Effector memory CD8-positive, alpha-beta T cell (primary cell): ENCODE results near the gene BBS4.
"Not testable (repeated sequence)": the region's sequence is repeated elsewhere in the genome, so short reads cannot be mapped to it uniquely, and the experiment has no call there.

Experiments
- ATAC-seq: fragments of 150-1000 bp; cut with Tn5 transposase; replicated peaks from 2 replicates; pipeline ENCODE4 v1.10.0; 2021; ENCODE audit warnings: mild to moderate bottlenecking, moderate library complexity
- DNase-seq, 3 experiments: peaks; one replicate each; pipeline ENCODE4 v3.0.0; 2021
- H3K27ac Mint-ChIP-seq, 2 donors: one replicate each; pipeline ENCODE4 v1.8.0; 2022; ENCODE audit warnings: mild to moderate bottlenecking in 2 of 2, mixed read lengths in 2 of 2, moderate library complexity in 2 of 2
- H3K27me3 Mint-ChIP-seq, 2 donors: one replicate each; pipeline ENCODE4 v1.8.0; 2022; ENCODE audit warnings: mixed read lengths in 2 of 2
- H3K36me3 Mint-ChIP-seq: one replicate; pipeline ENCODE4 v1.8.0; 2022; ENCODE audit warnings: mild to moderate bottlenecking, moderate library complexity, mixed read lengths; ENCODE audit not compliant: insufficient read depth
- H3K4me1 Mint-ChIP-seq, 2 donors: one replicate each; pipeline ENCODE4 v1.8.0; 2022; ENCODE audit warnings: low read depth in 2 of 2, mixed read lengths in 2 of 2
- H3K4me3 Mint-ChIP-seq, 2 donors: one replicate each; pipeline ENCODE4 v1.8.0; 2022; ENCODE audit warnings: mild to moderate bottlenecking in 2 of 2, mixed read lengths in 2 of 2, moderate library complexity in 2 of 2
- H3K9me3 Mint-ChIP-seq, 2 donors: one replicate each; pipeline ENCODE4 v1.8.0; 2022; ENCODE audit warnings: mixed read lengths in 2 of 2

The BBS4 gene

DNA sequence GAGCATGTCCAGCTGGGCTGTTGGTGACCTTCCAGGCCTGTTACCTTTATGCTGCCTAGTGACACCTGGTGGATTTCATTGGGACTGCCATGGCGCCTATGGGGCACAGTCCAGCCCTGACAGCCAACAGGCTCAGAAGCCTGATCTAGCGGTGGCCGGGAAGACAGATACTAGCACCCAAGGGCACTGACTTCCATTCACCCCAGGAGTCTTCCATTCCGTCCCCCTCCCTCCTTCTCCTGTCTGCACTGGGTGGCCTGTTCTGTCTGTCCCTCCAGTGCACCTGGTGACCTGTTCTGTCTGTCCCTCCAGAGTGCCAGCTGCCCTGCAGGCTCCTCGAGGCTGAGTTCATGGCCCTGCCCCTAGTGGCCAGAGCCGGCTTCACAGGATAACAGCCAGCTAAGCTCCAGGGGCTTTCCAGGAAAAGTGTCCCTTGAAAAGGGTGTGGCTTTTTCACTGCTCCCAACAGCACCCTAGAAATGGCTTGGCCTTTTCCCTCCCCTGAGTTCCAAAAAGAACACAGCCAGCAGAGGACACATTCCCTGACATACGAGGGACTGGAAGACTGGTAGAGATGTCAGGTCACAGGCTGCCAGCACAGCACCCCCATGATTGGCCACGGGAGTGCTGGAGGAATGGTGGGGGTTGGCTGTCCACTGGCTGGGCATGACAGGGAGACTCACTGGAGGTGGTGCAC lies 15.2 kb upstream of the BBS4 start:
- not testable (repeated sequence) for H3K9me3 Mint-ChIP-seq, H3K4me1 Mint-ChIP-seq, H3K36me3 Mint-ChIP-seq
- peak; percentile 65 to 80 (median 66) for DNase-seq
- ATAC-seq, result peak; percentile 94
- Mint-ChIP-seq H3K27ac (peak overlapping the region in 1 of 2 donors; percentile 30), H3K27me3 (peaks cover 10 to 19% of the 10 kb centered on the region in 2 donors), H3K4me3 (peak overlapping the region; percentile 57 to 65)

DNA sequence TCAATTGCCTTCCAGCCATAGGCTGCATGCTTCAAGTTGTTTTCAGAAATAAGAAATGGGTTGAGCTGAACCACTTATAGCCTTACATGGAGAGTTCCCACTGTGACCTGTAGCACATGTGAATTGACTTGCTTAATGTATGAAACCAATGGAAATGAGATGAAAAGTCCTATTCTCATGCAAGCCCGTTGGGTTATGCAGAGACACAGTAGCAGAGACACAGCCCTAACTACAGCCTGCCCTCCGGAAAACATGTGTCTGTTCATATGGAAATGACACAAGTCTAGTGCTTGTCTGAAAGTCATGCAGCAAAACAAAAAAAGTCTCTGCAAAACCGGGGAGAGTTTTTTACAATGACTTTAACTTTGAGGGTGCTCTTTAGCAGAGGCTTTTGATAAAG lies 14.5 kb upstream of the BBS4 start:
- H3K4me3 Mint-ChIP-seq, result no peak overlapping the region
- no peak for ATAC-seq

DNA sequence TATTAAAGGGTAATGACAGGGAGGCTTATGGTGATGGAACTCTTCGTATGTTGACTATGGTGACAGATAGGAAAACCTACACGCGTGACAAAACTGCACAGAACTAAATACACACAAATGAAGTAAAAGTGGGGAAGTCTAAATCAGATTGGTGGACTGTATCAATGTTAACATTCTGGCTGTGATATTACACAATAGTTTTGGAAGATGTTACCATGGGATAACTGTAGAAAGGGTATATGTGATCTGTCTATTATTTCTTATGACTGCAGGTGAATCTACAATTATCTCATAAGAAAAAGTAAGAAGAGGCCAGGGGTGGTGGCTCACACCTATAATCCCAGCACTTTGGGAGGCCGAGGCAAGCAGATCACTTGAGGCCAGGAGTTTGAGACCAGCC lies 9.2 kb upstream of the BBS4 start:
- Mint-ChIP-seq H3K36me3 (no peaks in the 10 kb centered on the region), H3K27ac (no peak overlapping the region), H3K27me3 (peaks cover 28 to 40% of the 10 kb centered on the region in 2 donors), H3K9me3 (no peaks in the 10 kb centered on the region), H3K4me3 (no peak overlapping the region), H3K4me1 (no peaks in the 10 kb centered on the region)
- DNase-seq, result no peak
- ATAC-seq, result no peak

More for the DNA sequence above, 14.5 kb upstream of the BBS4 start:
- DNase-seq, result no peak
- H3K27me3 Mint-ChIP-seq, result peaks cover 13 to 26% of the 10 kb centered on the region in 2 donors
- H3K9me3 Mint-ChIP-seq, result no peaks in the 10 kb centered on the region
- H3K27ac Mint-ChIP-seq, result peak overlapping the region in 1 of 2 donors; percentile 30
- peaks cover 4 to 6% of the 10 kb centered on the region in 2 donors for H3K4me1 Mint-ChIP-seq
- no peaks in the 10 kb centered on the region for H3K36me3 Mint-ChIP-seq

DNA sequence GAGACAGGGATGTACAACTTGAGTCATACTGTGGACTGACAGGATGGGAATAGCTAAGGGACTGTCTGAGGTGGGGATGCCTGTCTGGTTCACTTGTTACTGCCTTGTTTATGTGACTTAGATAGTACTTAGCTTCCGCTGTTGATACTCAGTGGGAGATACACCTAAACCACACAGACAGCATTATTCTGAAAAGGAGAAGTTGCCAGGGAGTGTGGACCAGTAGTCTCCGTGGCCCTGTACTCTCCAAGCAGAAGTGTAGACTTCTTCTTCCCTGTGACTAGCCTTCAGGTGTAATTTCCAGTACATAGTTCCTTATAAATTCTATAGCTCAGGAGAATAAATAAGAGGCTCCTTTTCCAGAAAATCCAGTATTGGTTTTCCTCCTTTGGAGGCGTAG lies 5.1 kb upstream of the BBS4 start:
- H3K9me3 Mint-ChIP-seq, result no peaks in the 10 kb centered on the region
- no peak overlapping the region for H3K4me3 Mint-ChIP-seq
- ATAC-seq, result no peak
- H3K36me3 Mint-ChIP-seq, result peaks cover 2% of the 10 kb centered on the region
- no peak for DNase-seq
- H3K27ac Mint-ChIP-seq, result no peak overlapping the region
- peaks cover 2 to 9% of the 10 kb centered on the region in 2 donors for H3K4me1 Mint-ChIP-seq
- peaks cover 23 to 30% of the 10 kb centered on the region in 2 donors for H3K27me3 Mint-ChIP-seq

DNA sequence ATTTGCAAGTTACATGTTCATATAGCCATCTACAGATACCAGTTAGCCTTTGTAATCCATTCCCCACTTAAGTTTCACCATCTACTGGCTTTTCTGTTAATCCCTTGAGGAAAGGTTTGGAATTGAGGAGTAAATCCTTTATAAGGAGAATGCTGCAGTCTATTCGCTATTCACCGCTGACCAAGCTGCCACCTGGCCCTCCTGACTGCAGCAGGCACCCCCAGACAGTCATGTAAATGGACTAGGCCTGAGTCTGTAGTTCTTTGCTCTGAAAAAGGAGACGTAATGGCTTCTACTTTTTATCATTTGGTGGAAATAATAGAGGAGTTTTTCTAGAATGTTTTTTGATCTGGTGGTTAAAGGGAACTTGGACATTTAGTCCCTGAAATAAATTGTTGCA lies 3.2 kb upstream of the BBS4 start:
- Mint-ChIP-seq H3K27ac (no peak overlapping the region), H3K27me3 (peaks cover 12 to 13% of the 10 kb centered on the region in 2 donors), H3K4me1 (peaks cover 8 to 14% of the 10 kb centered on the region in 2 donors), H3K9me3 (no peaks in the 10 kb centered on the region), H3K36me3 (peaks cover 8% of the 10 kb centered on the region), H3K4me3 (no peak overlapping the region)
- DNase-seq (no peak), ATAC-seq (no peak)

DNA sequence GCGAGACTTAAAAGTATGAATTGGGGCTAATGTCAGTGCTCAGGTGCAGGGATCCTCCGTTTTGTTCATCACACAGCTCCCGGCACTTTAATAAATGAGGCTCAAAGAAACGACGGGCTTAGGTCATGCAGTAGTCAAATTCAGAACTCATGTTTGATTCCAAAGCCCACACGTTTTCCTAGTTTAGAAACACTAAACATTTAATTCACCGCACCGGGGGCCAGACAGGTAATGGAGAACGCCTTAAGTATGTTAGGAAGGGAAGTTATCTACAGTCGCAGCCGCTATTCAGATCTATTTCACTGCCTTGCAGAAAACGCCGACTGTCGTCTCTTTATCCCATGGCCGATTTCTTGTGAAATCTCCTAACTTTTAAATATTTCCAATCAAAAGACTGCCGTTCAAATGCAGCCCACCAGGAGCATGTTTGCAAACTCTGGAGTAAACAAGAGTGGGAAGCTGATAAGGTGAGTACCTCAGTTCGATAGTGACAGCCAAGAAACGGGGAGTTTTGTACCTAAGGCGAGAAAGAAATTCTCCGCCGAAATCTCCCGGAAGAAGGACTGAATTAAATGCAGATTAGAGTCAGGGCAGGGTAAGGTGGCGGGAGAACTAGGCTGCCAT lies 594 bp upstream of the BBS4 start:
- H3K27me3 Mint-ChIP-seq, result no peaks in the 10 kb centered on the region
- DNase-seq, result no peak
- no peak for ATAC-seq
- H3K27ac Mint-ChIP-seq, result peak overlapping the region; percentile 95 to 99
- peaks cover 8 to 14% of the 10 kb centered on the region in 2 donors for H3K4me1 Mint-ChIP-seq
- peak overlapping the region; percentile 96 to 97 for H3K4me3 Mint-ChIP-seq
- H3K36me3 Mint-ChIP-seq, result peaks cover 8% of the 10 kb centered on the region
- H3K9me3 Mint-ChIP-seq, result no peaks in the 10 kb centered on the region

DNA sequence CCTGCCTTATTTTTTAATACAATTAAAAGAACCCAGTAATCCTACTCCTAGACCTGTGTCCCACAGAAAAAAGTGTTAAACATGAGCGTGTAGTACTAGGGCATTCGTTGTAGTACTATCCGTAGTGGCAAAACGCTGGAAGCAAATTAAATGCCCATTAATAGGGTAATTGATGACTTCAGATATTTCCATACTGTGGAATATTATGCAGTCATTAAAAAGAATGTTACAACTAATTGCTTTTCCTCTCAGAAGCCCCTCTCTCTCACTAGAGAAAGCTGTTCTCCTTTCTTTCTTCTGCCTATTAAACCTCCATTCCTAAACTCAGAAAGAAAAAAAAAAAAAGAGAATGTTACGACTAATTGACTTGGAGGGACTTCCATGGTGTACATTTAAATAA lies 2.7 kb downstream of the BBS4 start:
- Mint-ChIP-seq H3K9me3 (no peaks in the 10 kb centered on the region), H3K27me3 (no peaks in the 10 kb centered on the region), H3K4me1 (peaks cover 11 to 14% of the 10 kb centered on the region in 2 donors), H3K36me3 (peaks cover 8% of the 10 kb centered on the region), H3K27ac (peak overlapping the region in 1 of 2 donors; percentile 59), H3K4me3 (no peak overlapping the region)
- ATAC-seq (no peak), DNase-seq (no peak)

DNA sequence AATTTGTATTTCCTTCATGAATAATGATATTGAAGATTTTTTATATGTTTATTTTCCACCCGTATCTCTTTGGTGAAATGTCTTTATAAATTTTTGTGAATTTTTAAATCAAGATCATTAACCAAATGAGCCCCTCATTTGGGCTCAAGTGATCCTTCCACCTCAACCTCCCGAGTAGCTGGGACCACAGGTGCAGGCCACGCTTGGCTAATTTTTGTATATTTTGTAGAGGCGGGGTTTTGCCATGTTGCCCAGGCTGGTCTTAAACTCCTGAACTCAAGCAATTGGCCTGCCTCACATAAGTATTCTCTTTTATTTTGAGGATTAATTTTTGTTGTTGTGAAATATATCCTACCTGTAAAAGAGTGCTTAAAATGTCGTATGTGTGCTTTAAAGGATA lies 4.9 kb downstream of the BBS4 start:
- H3K4me1 Mint-ChIP-seq, result peaks cover 10 to 14% of the 10 kb centered on the region in 2 donors
- H3K9me3 Mint-ChIP-seq, result no peaks in the 10 kb centered on the region
- no peaks in the 10 kb centered on the region for H3K27me3 Mint-ChIP-seq
- peaks cover 11% of the 10 kb centered on the region for H3K36me3 Mint-ChIP-seq
- no peak overlapping the region for H3K4me3 Mint-ChIP-seq
- DNase-seq (no peak), ATAC-seq (no peak)
- no peak overlapping the region for H3K27ac Mint-ChIP-seq

DNA sequence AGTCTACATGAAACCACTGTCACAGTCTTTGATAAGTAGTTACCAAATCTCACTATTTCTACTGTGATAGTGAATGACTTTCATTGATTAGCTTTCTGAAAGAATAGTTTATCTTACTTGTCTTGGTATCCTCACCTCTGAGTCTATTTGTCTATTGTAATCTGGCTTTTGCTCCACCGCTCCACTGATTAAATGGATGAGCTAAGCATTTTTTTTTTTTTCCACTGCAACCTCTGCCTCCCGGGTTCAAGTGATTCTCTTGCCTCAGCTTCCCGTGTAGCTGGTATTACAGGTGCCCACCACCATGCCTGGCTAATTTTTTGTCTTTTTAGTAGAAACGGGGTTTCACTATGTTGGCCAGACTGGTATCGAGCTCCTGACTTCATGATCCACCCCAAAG lies 12.9 kb downstream of the BBS4 start:
- no peak overlapping the region for H3K27ac Mint-ChIP-seq
- no peak overlapping the region for H3K4me3 Mint-ChIP-seq
- no peaks in the 10 kb centered on the region for H3K27me3 Mint-ChIP-seq
- H3K4me1 Mint-ChIP-seq, result peaks cover 7% of the 10 kb centered on the region in 2 donors
- ATAC-seq, result no peak
- no peak for DNase-seq
- H3K36me3 Mint-ChIP-seq, result peaks cover 3% of the 10 kb centered on the region
- H3K9me3 Mint-ChIP-seq, result no peaks in the 10 kb centered on the region

DNA sequence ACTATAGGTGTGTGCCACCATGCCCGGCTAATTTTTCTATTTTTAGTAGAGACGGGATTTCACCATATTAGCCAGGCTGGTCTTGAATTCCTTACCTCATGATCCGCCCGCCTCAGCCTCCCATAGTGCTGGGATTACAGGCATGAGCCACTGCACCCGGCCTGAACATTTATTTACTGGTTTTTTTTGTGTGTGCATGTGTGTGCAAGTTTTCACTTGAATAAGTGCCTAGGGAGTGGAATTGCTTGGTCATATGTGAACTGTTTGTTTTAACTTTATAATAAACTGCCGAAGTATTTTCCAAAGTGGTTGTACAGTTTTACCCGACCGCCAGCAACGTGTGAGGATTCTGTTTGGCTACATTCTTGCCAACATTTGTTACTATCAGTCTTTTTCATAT lies 14.1 kb downstream of the BBS4 start:
- Mint-ChIP-seq H3K36me3 (no peaks in the 10 kb centered on the region), H3K27me3 (no peaks in the 10 kb centered on the region), H3K4me3 (no peak overlapping the region), H3K9me3 (no peaks in the 10 kb centered on the region), H3K4me1 (peaks cover 5 to 7% of the 10 kb centered on the region in 2 donors), H3K27ac (no peak overlapping the region)
- DNase-seq, result no peak
- no peak for ATAC-seq

DNA sequence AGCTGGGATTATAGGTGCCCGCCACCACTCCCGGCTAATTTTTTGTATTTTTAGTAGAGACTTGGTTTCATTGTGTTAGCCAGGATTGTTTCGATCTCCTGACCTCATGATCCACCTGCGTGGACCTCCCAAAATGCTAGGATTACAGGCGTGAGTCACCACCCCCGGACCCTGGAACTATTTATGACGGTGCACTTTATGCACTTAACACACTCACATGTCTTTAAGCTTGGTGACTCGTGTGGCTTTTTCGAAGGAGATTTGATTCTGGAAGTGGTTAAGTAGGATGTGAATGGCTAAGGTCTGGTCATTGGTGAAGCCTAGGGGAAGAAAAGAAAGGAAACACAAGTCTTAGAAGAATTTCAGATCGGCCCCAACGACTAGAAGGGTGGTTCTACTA lies 20.3 kb downstream of the BBS4 start:
- no peak for ATAC-seq
- Mint-ChIP-seq H3K4me1 (no peaks in the 10 kb centered on the region), H3K4me3 (no peak overlapping the region), H3K27ac (peak overlapping the region in 1 of 2 donors; percentile 29), H3K36me3 (peaks cover 8% of the 10 kb centered on the region), H3K27me3 (no peaks in the 10 kb centered on the region), H3K9me3 (no peaks in the 10 kb centered on the region)
- DNase-seq, result no peak

DNA sequence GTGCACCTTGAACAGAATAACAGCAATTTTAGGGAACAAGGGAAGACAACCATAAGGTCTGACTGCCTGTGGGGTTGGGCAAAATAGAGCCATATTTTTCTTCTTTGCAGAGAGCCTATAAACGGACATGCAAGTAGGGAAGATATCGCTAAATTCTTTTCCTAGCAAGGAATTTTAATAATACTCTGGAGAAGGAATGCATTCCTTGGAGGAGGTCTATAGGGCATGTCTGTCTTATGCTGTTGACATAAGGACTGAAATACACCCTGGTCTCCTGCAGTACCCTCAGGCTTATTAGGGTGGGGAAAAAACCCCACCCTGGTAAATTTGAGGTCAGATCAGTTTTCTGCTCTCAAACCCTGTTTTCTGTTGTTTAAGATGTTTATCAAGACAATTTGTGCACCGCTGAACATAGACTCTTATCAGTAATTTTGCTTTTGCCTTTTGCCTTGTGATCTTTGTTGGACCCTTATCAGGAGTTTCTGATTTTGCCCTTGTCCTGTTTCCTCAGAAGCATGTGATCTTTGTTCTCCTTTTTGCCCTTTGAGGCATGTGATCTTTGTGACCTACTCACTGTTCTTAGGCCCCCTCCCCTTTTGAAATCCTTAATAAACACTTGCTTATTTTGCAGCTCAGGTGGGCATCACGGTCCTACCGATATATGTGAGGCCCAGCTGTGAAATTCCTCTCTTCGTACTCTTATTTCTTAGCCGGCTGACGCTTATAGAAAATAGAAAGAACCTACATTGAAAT lies 22.7 kb downstream of the BBS4 start:
- not testable (repeated sequence) for H3K36me3 Mint-ChIP-seq, ATAC-seq, H3K27me3 Mint-ChIP-seq, H3K4me1 Mint-ChIP-seq, H3K4me3 Mint-ChIP-seq, H3K27ac Mint-ChIP-seq, DNase-seq, H3K9me3 Mint-ChIP-seq

DNA sequence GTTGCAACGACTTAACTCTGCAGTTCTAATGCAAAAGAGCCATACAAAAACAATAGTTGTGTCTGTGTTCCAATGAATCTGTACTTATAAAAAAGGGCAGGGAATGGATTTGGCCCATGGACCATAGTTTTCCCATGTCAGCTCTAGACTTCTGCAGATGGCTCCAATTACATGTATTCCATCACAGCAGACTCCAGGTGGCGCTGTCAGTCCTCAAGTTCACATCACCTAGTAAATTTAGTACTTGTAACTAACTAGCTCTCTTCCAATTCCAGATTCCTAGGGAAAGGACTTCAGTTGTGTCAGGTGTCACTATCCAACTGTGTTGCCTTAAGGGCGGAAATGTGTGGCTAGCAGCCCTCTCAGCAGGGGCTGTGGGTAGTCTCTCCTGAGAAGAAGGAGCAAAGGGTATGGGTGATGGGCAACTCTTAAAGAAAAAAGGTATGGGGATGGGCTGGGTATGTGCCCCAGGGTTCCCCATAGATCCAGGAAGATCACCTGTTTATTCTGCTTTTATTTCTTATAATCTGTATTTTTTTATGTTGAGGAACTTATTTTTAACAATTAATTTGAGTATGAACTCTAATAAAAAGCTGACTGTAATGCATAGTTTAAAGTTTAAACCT lies 36.2 kb downstream of the BBS4 start:
- Mint-ChIP-seq H3K36me3 (peaks cover 13% of the 10 kb centered on the region), H3K9me3 (no peaks in the 10 kb centered on the region), H3K4me3 (no peak overlapping the region), H3K4me1 (peaks cover 0 to 2% of the 10 kb centered on the region in 2 donors), H3K27ac (peak overlapping the region in 1 of 2 donors; percentile 39), H3K27me3 (no peaks in the 10 kb centered on the region)
- ATAC-seq (no peak), DNase-seq (peak; percentile 59 to 65 (median 64))
